HCT116 (cell line): Measurements from ENCODE around the gene ABL1. TPM values are rescaled to one million over a fixed set of nuclear protein-coding genes. Genes with fewer than 3 reads are reported as not detected.

Source experiments
- ATAC-seq: fragments of 200-7000 bp; cut with Tn5 transposase; 2 replicates; pipeline ENCODE4 v1.9.1; 2020; ENCODE audit warnings: mild to moderate bottlenecking, moderate library complexity
- BruUV-seq: library from RNA; stranded (reverse); fragments of 400-500 nt; replicated peaks from 2 replicates; lab custom pipeline; 2021; lab: Mats Ljungman, UMichigan
- CTCF ChIA-PET: fragments of 300-600 bp; sonication (Branson Sonifier 250); formaldehyde crosslinking; loops from one replicate; lab custom pipeline; 2021; ENCODE audit warnings: antibody characterized with exemption; lab: Charles Lee
- POLR2A ChIA-PET: fragments of 300-600, 350-600 bp; sonication (Branson Sonifier 250); formaldehyde crosslinking; loops from one replicate; lab custom pipeline; 2021; ENCODE audit warnings: antibody characterized with exemption; lab: Charles Lee
- RAD21 ChIA-PET, 2 experiments: fragments of 300-600 bp; sonication (Branson Sonifier 250); formaldehyde crosslinking; loops; one replicate each; lab custom pipeline; 2023; ENCODE audit warnings: low total read pairs in 2 of 2; ENCODE audit not compliant: uncharacterized antibody in 2 of 2, unreplicated experiment in 2 of 2, low non-redundant PET in 1 of 2; lab: Charles Lee
- DNase-seq: peaks from one replicate; pipeline ENCODE4 v3.0.0-alpha.2; 2010; ENCODE audit warnings: low read depth, low spot score
- H2AFZ ChIP-seq: fragments of 200-600 bp; shearing (Covaris generic), sonication (generic); 2 replicates; pipeline ENCODE4 v1.6.1; 2017; ENCODE audit warnings: low read depth, mixed run types, mixed read lengths, antibody characterized with exemption, low read length; ENCODE audit not compliant: poor library complexity, severe bottlenecking
- H3K27ac ChIP-seq: 2 replicates; pipeline ENCODE4 v1.5.1; 2012; ENCODE audit warnings: low read depth, low read length
- H3K27me3 ChIP-seq: fragments of 200-600 bp; sonication (generic); 2 replicates; pipeline ENCODE4 v1.6.1; 2016; ENCODE audit warnings: mixed run types, low read length, mixed read lengths; ENCODE audit not compliant: insufficient read depth
- H3K36me3 ChIP-seq, 2 experiments: fragments of 200-500 bp in 1 of 2; fragments of 200-600 bp in 1 of 2; sonication (Bioruptor generic) in 1 of 2; sonication (generic) in 1 of 2; 2 replicates each; pipeline versions ENCODE4 v1.5.1 to v1.6.1; 2014 to 2016; ENCODE audit warnings: low read length in 2 of 2, inconsistent platforms in 1 of 2, mixed read lengths in 1 of 2, mixed run types in 1 of 2; ENCODE audit not compliant: insufficient read depth in 2 of 2, control insufficient read depth in 1 of 2
- H3K4me1 ChIP-seq, 2 experiments: fragments of 200-600 bp in 1 of 2; sonication (generic) in 1 of 2; 2 replicates each; pipeline versions ENCODE4 v1.5.1 to v1.6.1; 2012 to 2017; ENCODE audit warnings: low read length in 2 of 2, inconsistent platforms in 1 of 2, mild to moderate bottlenecking in 1 of 2, mixed read lengths in 1 of 2, mixed run types in 1 of 2, moderate library complexity in 1 of 2; ENCODE audit not compliant: insufficient read depth in 2 of 2, control insufficient read depth in 1 of 2
- H3K4me2 ChIP-seq: fragments of 200-600 bp; sonication (generic); 2 replicates; pipeline ENCODE4 v1.6.1; 2017; ENCODE audit warnings: mixed run types, low read length, mixed read lengths
- H3K4me3 ChIP-seq, 2 experiments: fragments of 200-600 bp in 1 of 2; sonication (generic) in 1 of 2; replicated peaks in 1 of 2; 2 replicates each; pipeline ENCODE4 v1.5.1; 2011 to 2016; ENCODE audit warnings: low read length in 2 of 2, control low read depth in 1 of 2, low read depth in 1 of 2, mild to moderate bottlenecking in 1 of 2, mixed read lengths in 1 of 2, mixed run types in 1 of 2
- H3K79me2 ChIP-seq: fragments of 200-600 bp; sonication (generic); 2 replicates; pipeline ENCODE4 v1.6.1; 2017; ENCODE audit warnings: mild to moderate bottlenecking, mixed run types, low read length, moderate library complexity, mixed read lengths; ENCODE audit not compliant: insufficient read depth
- H3K9ac ChIP-seq: fragments of 200-600 bp; sonication (generic); 2 replicates; pipeline ENCODE4 v1.6.1; 2016; ENCODE audit warnings: low read length, mixed read lengths
- H3K9me2 ChIP-seq: fragments of 200-600 bp; sonication (generic), shearing (Covaris generic); 2 replicates; pipeline ENCODE4 v1.6.1; 2017; ENCODE audit warnings: mixed run types, mild to moderate bottlenecking, moderate library complexity; ENCODE audit not compliant: insufficient read depth
- H3K9me3 ChIP-seq, 2 experiments: fragments of 200-500 bp in 1 of 2; fragments of 200-600 bp in 1 of 2; sonication (Bioruptor generic) in 1 of 2; sonication (generic) in 1 of 2; 2 replicates each; pipeline ENCODE4 v1.6.1; 2014 to 2017; ENCODE audit warnings: low read length in 2 of 2, mixed read lengths in 2 of 2, inconsistent platforms in 1 of 2, low read depth in 1 of 2, mild to moderate bottlenecking in 1 of 2, mixed run types in 1 of 2, moderate library complexity in 1 of 2; ENCODE audit not compliant: control insufficient read depth in 1 of 2, insufficient read depth in 1 of 2
- H4K20me1 ChIP-seq: fragments of 200-600 bp; sonication (generic), shearing (Covaris generic); 2 replicates; pipeline ENCODE4 v1.6.1; 2017; ENCODE audit warnings: mixed run types, mild to moderate bottlenecking, moderate library complexity; ENCODE audit not compliant: insufficient read depth
- CBX3 ChIP-seq: IDR thresholded peaks from 2 replicates; pipeline ENCODE4 v1.6.1; 2012; ENCODE audit warnings: low read depth
- CEBPB ChIP-seq: IDR thresholded peaks from 2 replicates; pipeline ENCODE4 v1.6.1; 2012; ENCODE audit warnings: low read depth
- EGR1 ChIP-seq: IDR thresholded peaks from 2 replicates; pipeline ENCODE4 v1.6.1; 2012; ENCODE audit warnings: low read depth
- ELF1 ChIP-seq: IDR thresholded peaks from 2 replicates; pipeline ENCODE4 v1.6.1; 2012; ENCODE audit warnings: low read depth, borderline replicate concordance
- EZH2 ChIP-seq: fragments of 200-600 bp; sonication (generic); IDR thresholded peaks from 2 replicates; pipeline ENCODE4 v1.6.1; 2017; ENCODE audit warnings: antibody characterized with exemption, mixed run types
- EZH2phosphoT487 ChIP-seq: fragments of 200-600 bp; IDR thresholded peaks from 2 replicates; pipeline ENCODE4 v1.6.1; 2018; ENCODE audit warnings: antibody characterized with exemption, borderline replicate concordance
- FOSL1 ChIP-seq: IDR thresholded peaks from 2 replicates; pipeline ENCODE4 v1.6.1; 2012; ENCODE audit warnings: low read depth
- JUND ChIP-seq: IDR thresholded peaks from 2 replicates; pipeline ENCODE4 v1.6.1; 2012
- POLR2A ChIP-seq: IDR thresholded peaks from 2 replicates; pipeline ENCODE4 v1.7.0; 2011; ENCODE audit warnings: borderline replicate concordance; ENCODE audit not compliant: insufficient read depth, insufficient read length; ENCODE audit errors: extremely low read depth
- POLR2AphosphoS5 ChIP-seq: IDR thresholded peaks from 2 replicates; pipeline ENCODE4 v1.6.1; 2011; ENCODE audit warnings: mild to moderate bottlenecking, low read depth, low read length, moderate library complexity
- RAD21 ChIP-seq: IDR thresholded peaks from 2 replicates; pipeline ENCODE4 v1.6.1; 2012; ENCODE audit warnings: low read depth, mild to moderate bottlenecking
- SIN3A ChIP-seq: IDR thresholded peaks from 2 replicates; pipeline ENCODE4 v1.6.1; 2012; ENCODE audit warnings: low read depth
- SP1 ChIP-seq: IDR thresholded peaks from 2 replicates; pipeline ENCODE4 v1.6.1; 2012; ENCODE audit warnings: low read depth
- TCF7L2 ChIP-seq: IDR thresholded peaks from 2 replicates; pipeline ENCODE4 v1.7.0; 2011; ENCODE audit warnings: borderline replicate concordance, inconsistent platforms; ENCODE audit not compliant: insufficient read depth, insufficient read length; ENCODE audit errors: extremely low read depth
- YY1 ChIP-seq: IDR thresholded peaks from 2 replicates; pipeline ENCODE4 v1.6.1; 2011; ENCODE audit warnings: low read length, low read depth, moderate library complexity, mild to moderate bottlenecking; ENCODE audit not compliant: insufficient replicate concordance; ENCODE audit errors: extremely low read depth
- intact Hi-C: fragments of 100-400 bp; cut with micrococcal nuclease; formaldehyde crosslinking; loops from 2 replicates; pipeline ENCODE4 v1.10.0; 2022
- total RNA-seq: library from RNA; stranded (reverse); gene quantifications from one replicate; pipeline ENCODE4 v1.2.1, GENCODE V29; 2021; ENCODE audit not compliant: unreplicated experiment

The ABL1 gene
- total RNA-seq, 1 experiment from 2014 or later: 54.7 TPM

DNA sequence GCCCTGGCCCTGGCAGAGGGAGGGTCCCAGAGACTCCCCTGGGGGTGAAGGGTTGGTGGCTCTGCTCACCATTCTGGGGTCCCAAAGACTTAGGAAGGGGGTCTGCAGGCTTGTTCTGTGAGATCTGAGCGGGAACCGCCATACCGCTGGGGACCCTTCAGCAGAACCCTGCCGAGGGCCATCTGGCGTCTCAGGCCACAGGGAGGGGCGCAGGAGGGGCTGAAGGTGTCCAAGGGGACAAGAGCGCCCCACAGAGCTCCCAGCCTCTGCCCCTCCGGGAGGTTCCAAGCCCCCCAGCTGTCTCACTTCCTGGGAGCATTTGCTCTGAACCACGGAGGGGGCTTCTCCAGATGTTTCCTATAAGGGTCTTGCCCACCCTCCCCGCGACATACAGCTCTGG lies 99.2 kb downstream of the ABL1 start:
- H3K79me2 ChIP-seq: no peaks in the 10 kb centered on the region
- RAD21 ChIA-PET: no interaction called here
- H3K4me2 ChIP-seq: no peak overlapping the region
- ATAC-seq: no peak
- no peaks in the 10 kb centered on the region for H3K9me3 ChIP-seq
- intact Hi-C loops: no loop called here
- no peak overlapping the region; the same call in 1 of the 2 replicates for H3K27ac ChIP-seq
- TF ChIP-seq CEBPB: no peak
- TF ChIP-seq CBX3: no peak
- no peak for TF ChIP-seq TCF7L2
- TF ChIP-seq YY1: no peak
- no peak for TF ChIP-seq JUND
- no peak for TF ChIP-seq RAD21
- no peak for TF ChIP-seq FOSL1
- TF ChIP-seq POLR2AphosphoS5: no peak
- no peak for TF ChIP-seq SP1
- TF ChIP-seq EZH2phosphoT487: no peak
- TF ChIP-seq EGR1: no peak
- no peak for TF ChIP-seq EZH2
- TF ChIP-seq POLR2A: no peak
- no peak for TF ChIP-seq ELF1
- TF ChIP-seq SIN3A: no peak
- TF ChIP-seq, all 23 proteins: peak for 0
- Histone ChIP-seq H2AFZ (no peak overlapping the region), H3K9me2 (no peaks in the 10 kb centered on the region), H3K4me1 (peaks cover 34 to 45% of the 10 kb centered on the region in 2 experiments), H3K27me3 (no peaks in the 10 kb centered on the region), H4K20me1 (no peaks in the 10 kb centered on the region), H3K9ac (no peak overlapping the region), H3K4me3 (no peak overlapping the region), H3K36me3 (no peaks in the 10 kb centered on the region)
- ChIA-PET CTCF (interaction anchor here (1.0 to 1.6 kb wide), 2 partner anchors 64 to 68 kb away, joined by 3 to 4 read pairs; no protein-coding TSS in a partner anchor), POLR2A (interaction anchor here (1.3 kb wide), 1 partner anchor 17 kb away, joined by 3 read pairs; no protein-coding TSS in a partner anchor)
- DNase-seq: no peak
- BruUV-seq: no TSS peak
